Tibial nerve (tissue), 4 donors: ENCODE measurements around the gene MEF2A. TPM values are rescaled to one million over a fixed set of nuclear protein-coding genes. Genes with fewer than 3 reads are reported as not detected.

Experiments used
- DNase-seq, 2 donors: peaks; one replicate each; pipeline ENCODE4 v3.0.0-alpha.2; 2019; ENCODE audit warnings: low spot score in 2 of 2
- H3K27ac ChIP-seq, 4 donors: fragments of 200-600 bp; sonication (generic) in 3 of 4; one replicate each; pipeline ENCODE4 v1.5.1; 2017 to 2019; ENCODE audit warnings: mild to moderate bottlenecking in 1 of 4
- H3K27me3 ChIP-seq, 2 donors: fragments of 200-600 bp; sonication (generic) in 1 of 2; one replicate each; pipeline versions ENCODE4 v1.5.1 to v1.6.0; 2017 to 2019
- H3K36me3 ChIP-seq, 3 donors: fragments of 200-600 bp; sonication (generic); one replicate each; pipeline ENCODE4 v1.5.1; 2018 to 2019
- H3K4me1 ChIP-seq, 4 donors: fragments of 200-600 bp; sonication (generic) in 3 of 4; one replicate each; pipeline ENCODE4 v1.5.1; 2017 to 2019
- H3K4me3 ChIP-seq, 4 donors: fragments of 200-600 bp; sonication (generic) in 3 of 4; one replicate each; pipeline ENCODE4 v1.5.1; 2017 to 2019; ENCODE audit warnings: mild to moderate bottlenecking in 1 of 4, moderate library complexity in 1 of 4
- H3K9me3 ChIP-seq, 4 donors: fragments of 200-600 bp; sonication (generic) in 3 of 4; one replicate each; pipeline ENCODE4 v1.5.1; 2017 to 2019
- CTCF ChIP-seq, 5 experiments: fragments of 200-600 bp in 3 of 5; fragments of 450-650 bp in 2 of 5; sonication (generic) in 3 of 5; IDR thresholded peaks; one replicate each; pipeline ENCODE4 v1.5.1; 2016 to 2019; ENCODE audit warnings: antibody characterized with exemption in 5 of 5, mild to moderate bottlenecking in 3 of 5, moderate library complexity in 2 of 5
- EP300 ChIP-seq, 2 donors: sonication (generic); formaldehyde crosslinking; IDR thresholded peaks; one replicate each; pipeline ENCODE4 v1.6.1; 2017; ENCODE audit warnings: antibody characterized with exemption in 2 of 2, mild to moderate bottlenecking in 1 of 2
- POLR2A ChIP-seq, 2 donors: fragments of 450-650 bp; IDR thresholded peaks; one replicate each; pipeline ENCODE4 v1.6.1; 2017; ENCODE audit warnings: antibody characterized with exemption in 2 of 2, mild to moderate bottlenecking in 2 of 2, moderate library complexity in 2 of 2
- WGBS, 2 donors: methylation state at CpG; one replicate each; pipeline ENCODE4 v1.1.5; 2018; 5-methylcytosine and 5-hydroxymethylcytosine counted together
- total RNA-seq, 4 donors: library from RNA; depleted of rRNA; stranded (reverse); fragments of >200 nt; gene quantifications; one replicate each; pipeline ENCODE4 v1.1.0, GENCODE V29; 2016

Gene MEF2A
- total RNA-seq, 4 donors from 2014 or later: 45.5 to 66.3 (median 55.8) TPM

- Histone ChIP-seq H3K4me1 (no peaks in the 10 kb centered on the region), H3K27me3 (no peaks in the 10 kb centered on the region), H3K36me3 (no peaks in the 10 kb centered on the region), H3K9me3 (no peaks in the 10 kb centered on the region), H3K27ac (no peak overlapping the region), H3K4me3 (no peak overlapping the region)
- no peak for DNase-seq
- no peak for TF ChIP-seq EP300 (IDR thresholded peaks at IDR 0.05)
- TF ChIP-seq POLR2A (IDR thresholded peaks at IDR 0.05): no peak
- TF ChIP-seq CTCF (IDR thresholded peaks at IDR 0.05): no peak
- WGBS, 2 donors: 78 to 92% methylated on average over 3 to 4 of the region's 4 CpGs
Measured at GRCh38 chr15:99546441-99547100, 19.2 kb upstream of the MEF2A start.

GRCh38 chr15:99547517-99547916 is 18.3 kb upstream of the MEF2A start:
- Histone ChIP-seq H3K27ac (no peak overlapping the region), H3K36me3 (no peaks in the 10 kb centered on the region), H3K4me1 (no peaks in the 10 kb centered on the region), H3K27me3 (no peaks in the 10 kb centered on the region), H3K9me3 (no peaks in the 10 kb centered on the region), H3K4me3 (no peak overlapping the region)
- DNase-seq: no peak
- 78 to 87% methylated on average over 3 of the region's 3 CpGs for WGBS, 2 donors
- TF ChIP-seq POLR2A (IDR thresholded peaks at IDR 0.05) (no peak), CTCF (IDR thresholded peaks at IDR 0.05) (no peak), EP300 (IDR thresholded peaks at IDR 0.05) (no peak)

- no peak for DNase-seq
- no peak for TF ChIP-seq EP300 (IDR thresholded peaks at IDR 0.05)
- TF ChIP-seq CTCF (IDR thresholded peaks at IDR 0.05): no peak
- no peak for TF ChIP-seq POLR2A (IDR thresholded peaks at IDR 0.05)
- Histone ChIP-seq H3K9me3 (no peaks in the 10 kb centered on the region), H3K27me3 (no peaks in the 10 kb centered on the region), H3K27ac (no peak overlapping the region), H3K4me3 (no peak overlapping the region), H3K4me1 (peaks cover 0 to 5% (median 0%) of the 10 kb centered on the region in 4 donors), H3K36me3 (no peaks in the 10 kb centered on the region)
- 67 to 98% methylated on average over 5 of the region's 5 CpGs for WGBS, 2 donors
Measured at GRCh38 chr15:99550077-99550476, 15.7 kb upstream of the MEF2A start.

GRCh38 chr15:99552111-99552510 is 13.7 kb upstream of the MEF2A start:
- H3K9me3 ChIP-seq: no peaks in the 10 kb centered on the region
- WGBS, 2 donors: 82 to 84% methylated on average over 2 of the region's 2 CpGs
- no peak for TF ChIP-seq EP300 (IDR thresholded peaks at IDR 0.05)
- DNase-seq: no peak
- no peaks in the 10 kb centered on the region for H3K36me3 ChIP-seq
- H3K4me1 ChIP-seq: peaks cover 0 to 11% (median 0%) of the 10 kb centered on the region in 4 donors
- H3K27ac ChIP-seq: no peak overlapping the region
- no peak overlapping the region for H3K4me3 ChIP-seq
- no peaks in the 10 kb centered on the region for H3K27me3 ChIP-seq

- H3K27ac ChIP-seq: peak overlapping the region in 1 of 4 donors; percentile 36
Measured at GRCh38 chr15:99554880-99555488, 10.8 kb upstream of the MEF2A start.

More at GRCh38 chr15:99554880-99555488, 10.8 kb upstream of the MEF2A start:
- no peaks in the 10 kb centered on the region for H3K36me3 ChIP-seq
- H3K4me3 ChIP-seq: no peak overlapping the region
- no peak for DNase-seq
- 65 to 88% methylated on average over 5 of the region's 5 CpGs for WGBS, 2 donors
- no peaks in the 10 kb centered on the region for H3K27me3 ChIP-seq
- peaks cover 0 to 11% (median 0%) of the 10 kb centered on the region in 4 donors for H3K4me1 ChIP-seq
- TF ChIP-seq POLR2A (IDR thresholded peaks at IDR 0.05) (no peak), EP300 (IDR thresholded peaks at IDR 0.05) (no peak), CTCF (IDR thresholded peaks at IDR 0.05) (no peak)
- H3K9me3 ChIP-seq: no peaks in the 10 kb centered on the region
